SH-SY5Y (cell line): ENCODE data around the gene SRSF7.

Experiments used
- GATA2 ChIP-seq: IDR thresholded peaks from 2 replicates; pipeline ENCODE4 v1.6.1; 2011; ENCODE audit warnings: mild to moderate bottlenecking, low read depth, low read length
- GATA3 ChIP-seq: IDR thresholded peaks from 2 replicates; pipeline ENCODE4 v1.6.1; 2011; ENCODE audit warnings: low read depth, mild to moderate bottlenecking, low read length, moderate library complexity

SRSF7 gene

GRCh38 chr2:38742797-38743559, 8.2 kb downstream of the SRSF7 start:
- TF ChIP-seq GATA3 (no peak), GATA2 (no peak)

- TF ChIP-seq GATA2 (no peak), GATA3 (no peak)
Observed at GRCh38 chr2:38740851-38741731, 10.1 kb downstream of the SRSF7 start.

GRCh38 chr2:38739524-38739923, 11.6 kb downstream of the SRSF7 start:
- TF ChIP-seq GATA3 (no peak), GATA2 (no peak)

- TF ChIP-seq GATA2, result no peak
- no peak for TF ChIP-seq GATA3
Observed at GRCh38 chr2:38737925-38738324, 13.2 kb downstream of the SRSF7 start.

GRCh38 chr2:38735999-38736320, 15.2 kb downstream of the SRSF7 start:
- TF ChIP-seq GATA2 (no peak), GATA3 (no peak)

- TF ChIP-seq GATA3 (no peak), GATA2 (no peak)
Observed at GRCh38 chr2:38734299-38735058, 16.7 kb downstream of the SRSF7 start.

- no peak for TF ChIP-seq GATA3
- TF ChIP-seq GATA2, result no peak
Observed at GRCh38 chr2:38733300-38733971, 17.7 kb downstream of the SRSF7 start.

- TF ChIP-seq GATA2, result no peak
Observed at GRCh38 chr2:38731684-38732221, 19.4 kb downstream of the SRSF7 start.

GRCh38 chr2:38731090-38731489, 20.1 kb downstream of the SRSF7 start:
- TF ChIP-seq GATA3 (no peak), GATA2 (no peak)

- TF ChIP-seq GATA2 (no peak), GATA3 (no peak)
Observed at GRCh38 chr2:38728694-38729093, 22.5 kb downstream of the SRSF7 start.

- TF ChIP-seq GATA2 (no peak), GATA3 (no peak)
Observed at GRCh38 chr2:38727661-38728060, 23.5 kb downstream of the SRSF7 start.

- TF ChIP-seq GATA3, result no peak
Observed at GRCh38 chr2:38723173-38723572, 28.0 kb downstream of the SRSF7 start.

GRCh38 chr2:38722271-38723061, 28.7 kb downstream of the SRSF7 start:
- TF ChIP-seq GATA3 (no peak), GATA2 (no peak)
